H9 (cell line): Measurements from ENCODE around the gene AMDHD2. TPM values are rescaled to one million over a fixed set of nuclear protein-coding genes. Genes with fewer than 3 reads are reported as not detected.
"Not testable (repeated sequence)": the region's sequence is repeated elsewhere in the genome, so short reads cannot be mapped to it uniquely, and the experiment has no call there.

Experiments used
- DNase-seq: peaks from one replicate; pipeline ENCODE4 v3.0.0-alpha.2; 2017
- H2AFZ ChIP-seq: one replicate; pipeline ENCODE4 v1.6.1; 2013; ENCODE audit warnings: mild to moderate bottlenecking, low read length, control low read depth, moderate library complexity
- H2AK5ac ChIP-seq: 2 replicates; pipeline ENCODE4 v1.6.1; 2013; ENCODE audit warnings: low read length, control low read depth, mixed read lengths; ENCODE audit not compliant: insufficient read length
- H2BK120ac ChIP-seq: one replicate; pipeline ENCODE4 v1.6.1; 2013; ENCODE audit warnings: low read depth, mild to moderate bottlenecking, low read length, control low read depth, inconsistent platforms; ENCODE audit not compliant: poor library complexity, severe bottlenecking
- H2BK12ac ChIP-seq: 2 replicates; pipeline ENCODE4 v1.6.1; 2013; ENCODE audit warnings: low read length, control low read depth, mixed read lengths, low read depth; ENCODE audit not compliant: insufficient read length
- H2BK15ac ChIP-seq: 2 replicates; pipeline ENCODE4 v1.6.1; 2013; ENCODE audit warnings: low read depth, low read length, control low read depth
- H2BK20ac ChIP-seq: one replicate; pipeline ENCODE4 v1.6.1; 2013; ENCODE audit warnings: low read depth, mild to moderate bottlenecking, low read length, control low read depth, inconsistent platforms; ENCODE audit not compliant: poor library complexity, severe bottlenecking
- H2BK5ac ChIP-seq: 2 replicates; pipeline ENCODE4 v1.6.1; 2013; ENCODE audit warnings: low read length, control low read depth, mixed read lengths; ENCODE audit not compliant: insufficient read length
- H3K14ac ChIP-seq: 2 replicates; pipeline ENCODE4 v1.6.1; 2013; ENCODE audit warnings: low read length, control low read depth; ENCODE audit not compliant: insufficient read depth
- H3K18ac ChIP-seq: 2 replicates; pipeline ENCODE4 v1.6.1; 2013; ENCODE audit warnings: low read depth, mild to moderate bottlenecking, mixed read lengths, low read length, control low read depth; ENCODE audit not compliant: insufficient read length
- H3K23ac ChIP-seq: 2 replicates; pipeline ENCODE4 v1.6.1; 2013; ENCODE audit warnings: low read length, control low read depth, mixed read lengths, low read depth; ENCODE audit not compliant: insufficient read length
- H3K23me2 ChIP-seq: 2 replicates; pipeline ENCODE4 v1.6.1; 2013; ENCODE audit warnings: low read depth, mild to moderate bottlenecking, mixed read lengths, low read length, control low read depth; ENCODE audit not compliant: insufficient read length, poor library complexity, severe bottlenecking
- H3K27ac ChIP-seq: 2 replicates; pipeline ENCODE4 v1.5.1; 2013; ENCODE audit warnings: low read length, control low read depth, mixed read lengths, low read depth; ENCODE audit not compliant: insufficient read length
- H3K27me3 ChIP-seq: 2 replicates; pipeline ENCODE4 v1.6.1; 2013; ENCODE audit warnings: low read length, control low read depth, inconsistent platforms; ENCODE audit not compliant: insufficient read depth
- H3K4ac ChIP-seq: 2 replicates; pipeline ENCODE4 v1.6.1; 2013; ENCODE audit warnings: low read depth, mild to moderate bottlenecking, control low read depth, inconsistent platforms, low read length, moderate library complexity
- H3K4me1 ChIP-seq: 2 replicates; pipeline ENCODE4 v1.6.1; 2013; ENCODE audit warnings: low read length, control low read depth, inconsistent platforms; ENCODE audit not compliant: insufficient read depth
- H3K4me2 ChIP-seq: 2 replicates; pipeline ENCODE4 v1.6.1; 2013; ENCODE audit warnings: low read length, control low read depth, mixed read lengths; ENCODE audit not compliant: insufficient read length, insufficient read depth
- H3K56ac ChIP-seq: 2 replicates; pipeline ENCODE4 v1.6.1; 2013; ENCODE audit warnings: low read depth, mild to moderate bottlenecking, mixed read lengths, low read length, control low read depth; ENCODE audit not compliant: insufficient read length
- H3K79me1 ChIP-seq: 2 replicates; pipeline ENCODE4 v1.6.1; 2013; ENCODE audit warnings: low read depth, mild to moderate bottlenecking, moderate library complexity, low read length, control low read depth, inconsistent platforms; ENCODE audit not compliant: insufficient read depth, poor library complexity, severe bottlenecking
- H3K79me2 ChIP-seq: 2 replicates; pipeline ENCODE4 v1.6.1; 2013; ENCODE audit warnings: low read length, control low read depth, inconsistent platforms; ENCODE audit not compliant: insufficient read depth
- H3K9ac ChIP-seq: 2 replicates; pipeline ENCODE4 v1.6.1; 2013; ENCODE audit warnings: low read length, control low read depth, mixed read lengths; ENCODE audit not compliant: insufficient read length; ENCODE audit errors: extremely low read depth
- H3K9me3 ChIP-seq: one replicate; pipeline ENCODE4 v1.6.1; 2013; ENCODE audit warnings: low read depth, low read length, inconsistent platforms; ENCODE audit not compliant: control insufficient read depth
- H3T11ph ChIP-seq: one replicate; pipeline ENCODE4 v1.6.1; 2013; ENCODE audit warnings: mild to moderate bottlenecking, low read length, control low read depth, inconsistent platforms
- H4K20me1 ChIP-seq: one replicate; pipeline ENCODE4 v1.6.1; 2013; ENCODE audit not compliant: control insufficient read depth, insufficient read length, insufficient read depth
- H4K5ac ChIP-seq: 2 replicates; pipeline ENCODE4 v1.6.1; 2013; ENCODE audit warnings: low read depth, mild to moderate bottlenecking, mixed read lengths, low read length, control low read depth; ENCODE audit not compliant: insufficient read length
- H4K8ac ChIP-seq: replicated peaks from 2 replicates; pipeline ENCODE4 v1.6.1; 2013; ENCODE audit warnings: low read length, control low read depth, mixed read lengths, low read depth; ENCODE audit not compliant: insufficient read length
- H4K91ac ChIP-seq: 2 replicates; pipeline ENCODE4 v1.6.1; 2013; ENCODE audit warnings: low read depth, mild to moderate bottlenecking, moderate library complexity, mixed read lengths, low read length, control low read depth; ENCODE audit not compliant: insufficient read length
- H3K27ac Mint-ChIP-seq, 3 experiments: 2 replicates in 2 of 3; 3 replicates in 1 of 3; pipeline ENCODE4 v1.8.0; 2020 to 2021; ENCODE audit warnings: mixed read lengths in 3 of 3, mild to moderate bottlenecking in 1 of 3, moderate library complexity in 1 of 3
- H3K27me3 Mint-ChIP-seq: 2 replicates; pipeline ENCODE4 v1.8.0; 2021; ENCODE audit warnings: low read depth, mild to moderate bottlenecking, moderate library complexity, mixed read lengths
- H3K36me3 Mint-ChIP-seq, 3 experiments: 2 replicates in 2 of 3; 3 replicates in 1 of 3; pipeline ENCODE4 v1.8.0; 2020 to 2021; ENCODE audit warnings: low read depth in 3 of 3, mixed read lengths in 3 of 3; ENCODE audit not compliant: insufficient read depth in 1 of 3
- H3K4me1 Mint-ChIP-seq, 2 experiments: 2 replicates each; pipeline ENCODE4 v1.8.0; 2020; ENCODE audit warnings: mixed read lengths in 2 of 2
- H3K4me3 Mint-ChIP-seq, 2 experiments: 2 replicates in 1 of 2; 3 replicates in 1 of 2; pipeline ENCODE4 v1.8.0; 2020 to 2021; ENCODE audit warnings: mild to moderate bottlenecking in 2 of 2, mixed read lengths in 2 of 2, moderate library complexity in 1 of 2
- H3K9me3 Mint-ChIP-seq, 2 experiments: 2 replicates in 1 of 2; 3 replicates in 1 of 2; pipeline ENCODE4 v1.8.0; 2020; ENCODE audit warnings: mild to moderate bottlenecking in 2 of 2, mixed read lengths in 2 of 2, moderate library complexity in 1 of 2
- WGBS: extraction: QIAGEN DNeasy Blood & Tissue Kit; methylation state at CpG from one replicate; pipeline ENCODE4 v1.1.7; 2013; ENCODE audit warnings: missing lambda C conversion rate, low lambda C conversion rate, mixed read lengths; ENCODE audit not compliant: insufficient read length; ENCODE audit errors: extremely low coverage; 5-methylcytosine and 5-hydroxymethylcytosine counted together
- total RNA-seq: library from RNA; stranded (reverse); gene quantifications from 2 replicates; pipeline ENCODE4 v1.2.1, GENCODE V29; 2021

Gene AMDHD2
- total RNA-seq, 1 experiment from 2014 or later, result 61.5 TPM

- H3K14ac ChIP-seq, H3K36me3 Mint-ChIP-seq, H3K27ac ChIP-seq, H2BK20ac ChIP-seq, H3K4ac ChIP-seq, H3K79me2 ChIP-seq, H3K18ac ChIP-seq, H2BK120ac ChIP-seq, H3K9ac ChIP-seq, H3K27me3 ChIP-seq, H2AK5ac ChIP-seq, H3K9me3 ChIP-seq, H2BK5ac ChIP-seq, H3K23me2 ChIP-seq, H3T11ph ChIP-seq, H2BK15ac ChIP-seq, H3K27ac Mint-ChIP-seq, H2BK12ac ChIP-seq, H3K56ac ChIP-seq, H4K20me1 ChIP-seq, H4K5ac ChIP-seq, H3K23ac ChIP-seq, H4K8ac ChIP-seq, H3K4me3 Mint-ChIP-seq, H2AFZ ChIP-seq, H3K4me2 ChIP-seq, H4K91ac ChIP-seq, H3K27me3 Mint-ChIP-seq, H3K9me3 Mint-ChIP-seq, DNase-seq, H3K4me1 ChIP-seq: not testable (repeated sequence)
- peaks cover 7 to 11% of the 10 kb centered on the region in 2 experiments for H3K4me1 Mint-ChIP-seq
- no CpG with 5 or more reads among the region's 6 CpGs for WGBS
- H3K79me1 ChIP-seq, result peaks cover 11% of the 10 kb centered on the region
These were observed 21.2 kb downstream of the AMDHD2 start for GRCh38 chr16:2541409-2541808.

DNA sequence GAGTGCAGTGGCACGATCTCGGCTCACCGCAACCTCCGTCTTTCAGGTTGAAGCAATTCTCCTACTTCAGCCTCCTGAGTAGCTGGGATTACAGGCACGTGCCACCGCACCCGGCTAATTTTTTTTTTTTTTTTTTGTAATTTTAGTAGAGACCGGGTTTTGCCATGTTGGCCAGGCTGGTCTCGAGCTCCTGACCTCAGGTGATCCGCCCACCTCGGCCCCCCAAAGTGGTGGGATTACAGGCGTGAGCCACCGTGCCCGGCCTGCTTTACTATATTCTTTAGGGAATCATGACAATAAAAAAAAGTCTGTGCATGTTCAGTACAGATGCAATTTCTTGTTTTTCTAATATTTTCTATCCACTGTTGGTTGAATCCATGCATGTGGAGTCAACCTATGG, 23.6 kb downstream of the AMDHD2 start:
- H2BK120ac ChIP-seq, H3K4me2 ChIP-seq, H3K4ac ChIP-seq, H3K4me3 Mint-ChIP-seq, H4K20me1 ChIP-seq, H4K8ac ChIP-seq, H3K4me1 Mint-ChIP-seq, DNase-seq, H3K9me3 ChIP-seq, H2BK5ac ChIP-seq, H3K27me3 Mint-ChIP-seq, H2BK12ac ChIP-seq, H3K79me2 ChIP-seq, H3K27ac ChIP-seq, H3K9ac ChIP-seq, H3K14ac ChIP-seq, H4K91ac ChIP-seq, H3K23me2 ChIP-seq, H3T11ph ChIP-seq, H3K56ac ChIP-seq, H3K4me1 ChIP-seq, H2BK20ac ChIP-seq, H3K23ac ChIP-seq, H4K5ac ChIP-seq, H3K9me3 Mint-ChIP-seq, H2AFZ ChIP-seq, H2BK15ac ChIP-seq, H2AK5ac ChIP-seq, H3K36me3 Mint-ChIP-seq, H3K18ac ChIP-seq, H3K27me3 ChIP-seq: not testable (repeated sequence)
- 0 out of 7 replicates have a peak overlapping the region, but pooled peaks of 1 of the 3 experiments have one; percentile 70 for H3K27ac Mint-ChIP-seq
- WGBS, result no CpG with 5 or more reads among the region's 14 CpGs
- peaks cover 11% of the 10 kb centered on the region for H3K79me1 ChIP-seq
